PC-3 (cell line): ENCODE data around the gene MGST3. TPM values are rescaled to one million over a fixed set of nuclear protein-coding genes. Genes with fewer than 3 reads are reported as not detected.

Experiments used
- ATAC-seq: fragments of 200-7000 bp; cut with Tn5 transposase; 2 replicates; pipeline ENCODE4 v1.9.1; 2020; ENCODE audit warnings: mild to moderate bottlenecking, moderate library complexity
- BruUV-seq: library from RNA; stranded (reverse); fragments of 400-500 nt; replicated peaks from 2 replicates; lab custom pipeline; 2021; lab: Mats Ljungman, UMichigan
- CTCF ChIA-PET: fragments of 300-600 bp; sonication (Branson Sonifier 250); formaldehyde crosslinking; loops from one replicate; lab custom pipeline; 2022; ENCODE audit warnings: antibody characterized with exemption; lab: Charles Lee
- POLR2A ChIA-PET: fragments of 300-600 bp; sonication (Branson Sonifier 250); formaldehyde crosslinking; loops from one replicate; lab custom pipeline; 2022; ENCODE audit warnings: antibody characterized with exemption; ENCODE audit not compliant: unreplicated experiment; lab: Charles Lee
- DNase-seq: peaks from one replicate; pipeline ENCODE4 v3.0.0-alpha.2; 2015
- H2AFZ ChIP-seq: fragments of 300-600 bp; sonication (generic); 2 replicates; pipeline ENCODE4 v1.6.0; 2016; ENCODE audit warnings: antibody characterized with exemption, low read length
- H3F3A ChIP-seq: fragments of 300-600 bp; sonication (generic); one replicate; pipeline ENCODE4 v1.6.0; 2017; ENCODE audit warnings: antibody characterized with exemption, low read length, control low read depth, mild to moderate bottlenecking; ENCODE audit not compliant: unreplicated experiment
- H3K27ac ChIP-seq: fragments of 300-600 bp; sonication (generic); 2 replicates; pipeline ENCODE4 v1.5.1; 2016; ENCODE audit warnings: mild to moderate bottlenecking, low read length
- H3K27me3 ChIP-seq: fragments of 300-600 bp; sonication (generic); 2 replicates; pipeline ENCODE4 v1.6.1; 2016; ENCODE audit warnings: low read length, mixed read lengths
- H3K36me3 ChIP-seq: fragments of 300-600 bp; sonication (generic); 2 replicates; pipeline ENCODE4 v1.6.1; 2016; ENCODE audit warnings: low read depth, mixed run types, low read length, mixed read lengths
- H3K4me1 ChIP-seq: fragments of 300-600 bp; sonication (generic); 2 replicates; pipeline ENCODE4 v1.5.1; 2016; ENCODE audit warnings: low read length; ENCODE audit not compliant: insufficient read depth
- H3K4me2 ChIP-seq: fragments of 300-600 bp; sonication (generic); 2 replicates; pipeline ENCODE4 v1.6.0; 2016; ENCODE audit warnings: low read length
- H3K4me3 ChIP-seq: fragments of 300-600 bp; sonication (generic); 2 replicates; pipeline ENCODE4 v1.5.1; 2016; ENCODE audit warnings: mild to moderate bottlenecking, low read length, mixed read lengths
- H3K79me2 ChIP-seq: fragments of 300-600 bp; sonication (generic); 2 replicates; pipeline ENCODE4 v1.6.1; 2017; ENCODE audit warnings: low read length, mixed read lengths
- H3K9ac ChIP-seq: fragments of 300-600 bp; sonication (generic); 2 replicates; pipeline ENCODE4 v1.6.0; 2016; ENCODE audit warnings: mild to moderate bottlenecking, low read length
- H3K9me2 ChIP-seq: fragments of 300-600 bp; sonication (generic); replicated peaks from 2 replicates; pipeline ENCODE4 v1.6.1; 2016; ENCODE audit warnings: mixed run types, low read length, mixed read lengths
- H3K9me3 ChIP-seq: fragments of 300-600 bp; sonication (generic); 2 replicates; pipeline ENCODE4 v1.6.1; 2016; ENCODE audit warnings: low read length, mixed read lengths
- H4K20me1 ChIP-seq: fragments of 300-600 bp; sonication (generic); 2 replicates; pipeline ENCODE4 v1.6.1; 2016; ENCODE audit warnings: low read length, mixed read lengths
- EZH2 ChIP-seq: fragments of 300-600 bp; sonication (generic); IDR thresholded peaks from one replicate; pipeline ENCODE4 v1.6.1; 2017; ENCODE audit warnings: antibody characterized with exemption, mild to moderate bottlenecking, low read length; ENCODE audit not compliant: unreplicated experiment
- EZH2phosphoT487 ChIP-seq: fragments of 300-600 bp; sonication (generic); IDR thresholded peaks from 2 replicates; pipeline ENCODE4 v1.6.1; 2018; ENCODE audit warnings: mild to moderate bottlenecking, antibody characterized with exemption, low read length, borderline replicate concordance
- intact Hi-C: fragments of 100-400 bp; cut with micrococcal nuclease; formaldehyde crosslinking; loops from 2 replicates; pipeline ENCODE4 v1.9.0; 2023
- total RNA-seq: library from RNA; depleted of rRNA; stranded (reverse); fragments of >200 nt; gene quantifications from 2 replicates; pipeline ENCODE4 v1.2.3, GENCODE V29; 2014
- TF ChIP-seq, protein P1 (sequence below): fragments of 300-600 bp; sonication (generic); conservative IDR thresholded peaks from 2 replicates; pipeline ENCODE4 v1.5.1; 2017; ENCODE audit warnings: antibody characterized with exemption, low read depth, mild to moderate bottlenecking, low read length

Gene MGST3
- total RNA-seq, 1 experiment from 2014 or later = 168 TPM

DNA sequence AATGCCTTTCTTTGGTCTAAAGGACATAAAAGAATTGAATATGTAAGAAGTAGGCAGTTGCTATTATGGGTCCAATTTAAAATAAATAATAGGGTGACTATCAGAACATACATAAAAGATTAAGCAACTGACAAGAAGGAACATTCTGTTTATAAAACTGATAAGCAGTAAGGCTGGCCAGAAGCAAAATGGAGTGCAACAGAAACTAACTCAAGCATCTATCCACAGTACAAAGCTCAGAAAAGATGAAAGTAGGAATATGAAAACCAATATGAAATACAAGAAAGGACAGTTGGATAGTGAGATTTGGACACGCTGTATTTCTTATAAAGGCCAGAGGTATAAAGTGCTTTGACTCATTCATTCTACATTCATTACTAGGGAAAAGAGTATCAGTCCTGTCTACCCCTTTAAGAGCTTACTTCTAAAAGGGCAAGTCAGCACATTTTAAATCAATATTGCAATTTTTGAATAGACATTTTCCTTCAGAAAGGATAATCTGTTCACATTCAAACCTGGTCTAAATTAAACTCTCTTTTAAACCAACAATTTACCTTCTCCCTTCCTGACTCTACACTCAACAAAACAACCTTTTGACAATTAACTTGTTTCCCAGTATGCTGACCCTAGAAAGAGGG is 52.9 kb downstream of the MGST3 start:
- peaks cover 52% of the 10 kb centered on the region for H3K79me2 ChIP-seq
- no peak overlapping the region for H3K9ac ChIP-seq
- intact Hi-C loops = no loop called here
- H3K9me2 ChIP-seq = no peaks in the 10 kb centered on the region
- no TSS peak for BruUV-seq
- H3K27ac ChIP-seq = no peak overlapping the region
- DNase-seq (no peak), ATAC-seq (no peak)
- H3K4me3 ChIP-seq = no peak overlapping the region
- no peaks in the 10 kb centered on the region for H3K4me1 ChIP-seq
- no peak overlapping the region for H3K4me2 ChIP-seq
- H3K9me3 ChIP-seq = peaks cover 3% of the 10 kb centered on the region; the same call in 1 of the 2 replicates
- no peak overlapping the region for H2AFZ ChIP-seq
- no peak for TF ChIP-seq EZH2phosphoT487
- peaks cover 8% of the 10 kb centered on the region; the same call in 1 of the 2 replicates for H4K20me1 ChIP-seq
- ChIA-PET CTCF (no interaction called here), POLR2A (no interaction called here)
- peaks cover 48% of the 10 kb centered on the region for H3K36me3 ChIP-seq
- no peaks in the 10 kb centered on the region for H3K27me3 ChIP-seq
- no peaks in the 10 kb centered on the region for H3F3A ChIP-seq

DNA sequence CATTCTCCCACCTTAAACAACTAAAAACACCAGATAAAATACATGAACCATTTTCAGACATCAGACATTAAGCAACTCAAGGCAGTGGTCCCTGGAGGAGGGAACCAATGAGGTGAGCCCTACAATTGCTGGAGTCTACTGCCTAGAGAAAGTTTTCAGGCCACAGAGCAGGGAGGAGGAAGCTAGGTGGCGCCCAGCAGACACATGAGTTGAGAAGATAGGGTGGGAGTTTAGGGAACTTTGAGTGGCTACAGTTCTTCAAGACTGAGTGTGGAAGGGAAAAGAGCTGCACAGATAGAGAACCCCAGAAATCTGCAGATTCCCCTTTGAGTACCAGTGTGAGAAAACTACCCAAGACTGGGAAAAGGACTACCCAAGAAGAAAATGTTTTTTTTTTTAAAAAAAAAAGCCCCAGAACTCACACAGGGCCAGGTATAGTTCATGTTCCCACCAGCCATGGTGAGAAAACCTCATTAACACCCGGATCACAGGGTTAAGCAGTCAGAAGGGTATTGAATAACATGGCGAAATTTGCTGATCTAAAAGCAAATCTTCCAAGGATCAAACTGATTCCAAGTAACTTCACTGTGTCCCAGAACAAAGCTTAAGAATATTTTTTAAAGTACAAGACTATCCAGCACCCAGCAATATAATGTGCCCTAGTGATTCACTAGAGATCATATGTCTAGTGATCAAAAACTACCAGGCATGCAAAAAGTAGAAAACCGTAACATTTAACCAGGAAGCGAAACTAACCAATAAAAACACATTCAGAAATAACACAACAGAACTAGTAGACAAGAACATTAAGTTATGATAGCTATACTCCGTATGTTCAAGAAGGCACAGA is 55.3 kb downstream of the MGST3 start:
- intact Hi-C loops = no loop called here

DNA sequence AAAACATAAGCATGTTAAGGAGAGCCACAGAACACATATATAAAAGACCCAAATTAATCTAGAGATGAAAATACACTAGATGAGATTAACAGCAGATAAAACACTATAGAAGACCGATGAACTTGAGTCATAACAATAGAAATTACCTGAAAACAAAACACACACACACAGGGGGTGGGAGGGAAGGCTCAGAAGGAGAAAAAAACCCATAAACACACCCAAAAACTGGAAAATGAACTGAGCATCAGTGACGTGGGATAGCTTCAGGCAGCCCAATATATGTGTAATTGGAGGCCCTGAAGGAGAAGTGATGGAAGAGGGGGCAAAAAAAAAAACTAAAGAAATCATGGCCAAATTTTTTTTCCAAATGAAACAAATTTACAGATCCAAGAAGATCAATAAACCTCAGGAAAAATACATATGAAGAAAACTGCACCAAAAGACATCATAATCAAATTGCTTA is 56.0 kb downstream of the MGST3 start:
- Histone ChIP-seq H2AFZ (no peak overlapping the region), H3K27me3 (no peaks in the 10 kb centered on the region), H3K27ac (no peak overlapping the region), H3K9me2 (no peaks in the 10 kb centered on the region), H3K4me3 (no peak overlapping the region), H3K79me2 (peaks cover 67% of the 10 kb centered on the region), H3K4me2 (no peak overlapping the region), H3K9me3 (no peaks in the 10 kb centered on the region), H3F3A (no peaks in the 10 kb centered on the region), H3K36me3 (peaks cover 25% of the 10 kb centered on the region), H4K20me1 (peaks cover 8% of the 10 kb centered on the region; the same call in 1 of the 2 replicates), H3K9ac (no peak overlapping the region), H3K4me1 (no peaks in the 10 kb centered on the region)
- no peak for ATAC-seq
- CTCF ChIA-PET = no interaction called here
- no TSS peak for BruUV-seq
- intact Hi-C loops = no loop called here
- DNase-seq = no peak
- POLR2A ChIA-PET = no interaction called here
- TF ChIP-seq EZH2phosphoT487 = no peak

More for the DNA sequence above, 55.3 kb downstream of the MGST3 start:
- Histone ChIP-seq H4K20me1 (peaks cover 8% of the 10 kb centered on the region; the same call in 1 of the 2 replicates), H3K9me2 (no peaks in the 10 kb centered on the region), H3F3A (no peaks in the 10 kb centered on the region), H3K4me1 (no peaks in the 10 kb centered on the region), H3K27me3 (no peaks in the 10 kb centered on the region), H3K9me3 (peaks cover under 1% of the 10 kb centered on the region; the same call in 1 of the 2 replicates), H3K9ac (no peak overlapping the region), H3K27ac (no peak overlapping the region), H2AFZ (no peak overlapping the region), H3K4me2 (no peak overlapping the region), H3K79me2 (peaks cover 61% of the 10 kb centered on the region), H3K36me3 (peaks cover 31% of the 10 kb centered on the region), H3K4me3 (no peak overlapping the region)
- BruUV-seq = no TSS peak
- no peak for TF ChIP-seq EZH2
- TF ChIP-seq, protein P1, sequence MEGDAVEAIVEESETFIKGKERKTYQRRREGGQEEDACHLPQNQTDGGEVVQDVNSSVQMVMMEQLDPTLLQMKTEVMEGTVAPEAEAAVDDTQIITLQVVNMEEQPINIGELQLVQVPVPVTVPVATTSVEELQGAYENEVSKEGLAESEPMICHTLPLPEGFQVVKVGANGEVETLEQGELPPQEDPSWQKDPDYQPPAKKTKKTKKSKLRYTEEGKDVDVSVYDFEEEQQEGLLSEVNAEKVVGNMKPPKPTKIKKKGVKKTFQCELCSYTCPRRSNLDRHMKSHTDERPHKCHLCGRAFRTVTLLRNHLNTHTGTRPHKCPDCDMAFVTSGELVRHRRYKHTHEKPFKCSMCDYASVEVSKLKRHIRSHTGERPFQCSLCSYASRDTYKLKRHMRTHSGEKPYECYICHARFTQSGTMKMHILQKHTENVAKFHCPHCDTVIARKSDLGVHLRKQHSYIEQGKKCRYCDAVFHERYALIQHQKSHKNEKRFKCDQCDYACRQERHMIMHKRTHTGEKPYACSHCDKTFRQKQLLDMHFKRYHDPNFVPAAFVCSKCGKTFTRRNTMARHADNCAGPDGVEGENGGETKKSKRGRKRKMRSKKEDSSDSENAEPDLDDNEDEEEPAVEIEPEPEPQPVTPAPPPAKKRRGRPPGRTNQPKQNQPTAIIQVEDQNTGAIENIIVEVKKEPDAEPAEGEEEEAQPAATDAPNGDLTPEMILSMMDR = peak; percentile 45
- ChIA-PET POLR2A (interaction anchor here (0.7 kb wide), 1 partner anchor 11 kb away, joined by 4 read pairs; no protein-coding TSS in a partner anchor), CTCF (no interaction called here)
- DNase-seq (peak; percentile 8), ATAC-seq (peak; percentile 50; the same call in 1 of the 2 replicates)
